Cardiac septum (tissue), 1 donor: Measurements from ENCODE around the gene LAMC3. TPM values are rescaled to one million over a fixed set of nuclear protein-coding genes. Genes with fewer than 3 reads are reported as not detected.
"Not testable (repeated sequence)": the region's sequence is repeated elsewhere in the genome, so short reads cannot be mapped to it uniquely, and the experiment has no call there.

Experiments
- DNase-seq: peaks from one replicate; pipeline ENCODE4 v3.0.0-alpha.2; 2020; ENCODE audit warnings: low spot score
- intact Hi-C: fragments of 100-400 bp; cut with DNase I; formaldehyde crosslinking; loops from one replicate; pipeline ENCODE4 v1.14.0; 2022
- total RNA-seq: library from RNA; stranded (reverse); fragmentation: NEBNext Ultra II Directional; extraction: Animal tissue kit (Norgen Biotek cat#: 25700); gene quantifications from one replicate; pipeline ENCODE4 v1.2.1, GENCODE V29; 2021
- donor health status: DM: no; HTN: no; CAD: no.

Gene LAMC3
- total RNA-seq, 1 donor from 2014 or later, result 0.89 TPM

- intact Hi-C loops, result no loop called here
- no peak for DNase-seq
Measured at GRCh38 chr9:130990306-130990977, 18.5 kb upstream of the LAMC3 start.

DNA sequence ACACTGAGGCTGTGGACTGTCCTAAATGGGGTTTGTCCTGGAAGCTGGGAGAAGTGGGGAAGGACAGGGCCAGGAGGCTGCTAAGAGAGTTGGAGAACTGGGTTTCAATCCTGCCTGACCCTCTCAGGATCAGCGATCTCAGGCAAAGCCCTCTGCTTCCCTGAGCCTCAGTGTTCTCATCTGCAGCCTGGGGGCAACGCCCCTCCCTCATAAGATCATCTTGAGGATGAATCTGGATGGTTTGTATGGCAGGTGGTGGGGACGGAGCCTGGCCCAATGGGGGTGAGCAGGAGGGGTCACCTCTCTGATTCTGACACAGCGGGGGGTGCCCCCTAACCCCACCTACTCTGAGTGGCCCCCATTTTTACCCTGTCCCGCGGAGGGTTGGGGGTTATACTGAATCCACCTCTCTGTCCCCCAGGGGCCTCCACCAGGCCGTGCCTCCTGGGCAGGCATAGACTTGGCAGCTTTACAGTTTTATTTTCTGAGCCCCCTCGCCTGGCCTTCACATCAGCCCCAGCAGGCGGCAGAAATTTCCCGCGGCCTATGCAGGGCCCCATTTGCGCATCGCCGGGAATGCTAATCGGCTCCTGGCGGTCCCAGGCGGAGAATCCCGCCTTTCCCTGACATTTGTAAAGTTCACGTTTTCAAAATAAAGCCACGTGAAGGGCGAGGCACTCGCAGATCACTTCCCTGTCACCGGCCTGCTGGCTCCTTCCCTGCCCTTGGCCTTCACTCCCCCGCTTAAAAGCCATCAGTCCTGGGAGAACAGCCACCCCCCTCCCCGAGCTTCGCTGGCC, 17.8 kb upstream of the LAMC3 start:
- no peak for DNase-seq
- intact Hi-C loops, result no loop called here

DNA sequence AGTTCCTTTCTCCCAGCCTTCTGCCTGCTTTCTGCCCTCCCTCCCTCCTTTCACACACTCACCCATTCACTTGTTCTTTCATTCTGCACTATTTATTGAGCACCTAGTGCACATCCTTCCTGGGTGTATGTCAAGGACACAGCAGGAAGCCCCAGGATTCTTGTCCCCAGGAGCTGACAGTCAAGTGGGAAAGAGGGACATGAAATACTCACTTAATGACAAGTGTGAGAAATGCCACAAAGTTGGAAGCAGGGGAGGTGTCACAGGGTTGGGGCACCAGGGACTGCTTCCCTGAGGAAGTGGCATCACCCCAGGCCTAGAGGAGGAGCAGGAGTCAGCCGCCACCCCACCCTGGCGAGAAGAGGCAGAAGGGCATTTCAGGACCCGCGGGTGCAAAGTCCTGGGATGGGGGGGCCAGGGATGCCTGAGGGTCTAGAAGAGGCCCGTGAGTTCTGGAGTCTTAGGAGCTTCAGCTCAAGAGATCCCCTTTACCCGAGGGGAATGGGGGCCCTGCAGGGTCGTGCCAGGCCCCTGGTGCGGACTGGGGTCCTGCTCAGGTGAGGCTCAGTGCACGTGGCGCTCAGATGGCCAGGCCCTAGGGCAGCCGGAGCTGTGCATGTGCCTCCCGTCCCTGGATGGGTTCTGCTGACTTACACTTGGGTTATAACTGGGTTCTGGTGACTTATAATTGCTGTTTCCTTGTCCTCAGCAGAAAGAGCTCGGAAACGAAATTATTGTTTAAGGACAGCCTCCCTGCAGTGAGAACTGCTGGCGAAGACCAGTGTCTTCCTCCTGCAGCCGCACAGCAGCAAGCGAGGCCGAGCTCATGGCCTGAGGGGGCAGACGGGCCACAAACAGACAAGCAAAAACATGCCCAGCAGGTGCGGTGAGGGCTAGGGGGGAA, 16.9 kb upstream of the LAMC3 start:
- intact Hi-C loops, result no loop called here
- no peak for DNase-seq

DNA sequence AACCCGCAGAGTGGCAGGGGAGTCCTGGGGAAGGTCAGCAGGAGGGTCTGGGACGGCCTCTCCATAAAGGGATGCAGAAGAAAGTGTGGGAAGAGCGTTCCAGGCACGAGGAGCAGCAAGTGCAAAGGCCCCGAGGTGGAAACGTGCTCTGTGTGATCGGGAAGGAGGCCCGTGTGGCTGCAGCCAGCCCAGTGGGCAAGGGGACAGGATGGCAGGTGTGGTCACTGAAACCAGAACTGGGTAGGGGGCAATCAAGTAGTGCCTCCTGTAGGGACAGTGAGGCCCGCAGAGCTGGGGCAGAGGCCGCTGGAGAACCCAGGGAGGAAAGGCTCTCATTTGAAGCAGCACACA, 16.3 kb upstream of the LAMC3 start:
- intact Hi-C loops, result no loop called here

DNA sequence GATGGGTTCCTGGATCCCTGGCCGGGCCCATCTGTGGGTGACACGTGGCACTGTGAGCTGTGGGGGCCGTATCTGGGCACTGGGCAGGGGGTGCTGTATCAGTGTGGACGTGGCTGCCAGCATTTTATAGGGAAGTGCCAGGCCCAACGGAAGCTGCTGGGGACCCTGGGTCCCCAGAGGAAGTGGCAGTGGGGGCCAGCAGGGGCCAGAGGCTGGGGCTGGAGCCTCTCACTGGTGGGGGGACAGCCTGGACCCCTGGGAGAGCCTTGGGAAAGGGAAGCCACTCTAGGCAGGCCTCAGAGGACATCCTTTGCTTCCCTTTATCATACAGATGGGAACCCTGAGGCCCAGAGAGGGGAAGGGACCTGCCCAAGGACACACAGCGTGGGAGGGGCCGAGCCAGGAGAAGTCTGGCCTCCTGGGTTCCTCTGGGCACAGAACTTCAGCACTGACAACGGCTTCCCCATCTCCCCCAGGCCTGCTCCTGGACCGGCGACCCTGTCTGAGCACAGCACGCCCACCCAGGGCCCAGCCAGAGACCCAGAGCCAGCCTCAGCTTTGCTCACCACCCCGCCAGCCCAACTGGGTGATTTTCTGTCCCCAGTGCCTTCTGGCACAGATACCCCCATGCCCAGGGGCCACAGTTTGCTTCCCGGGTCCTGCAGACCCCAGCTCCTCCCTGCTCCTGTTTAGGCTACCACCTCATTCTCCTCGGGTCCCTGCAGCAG, 15.5 kb upstream of the LAMC3 start:
- intact Hi-C loops, result no loop called here
- DNase-seq, result no peak

More for the DNA sequence above, 16.3 kb upstream of the LAMC3 start:
- no peak for DNase-seq

DNA sequence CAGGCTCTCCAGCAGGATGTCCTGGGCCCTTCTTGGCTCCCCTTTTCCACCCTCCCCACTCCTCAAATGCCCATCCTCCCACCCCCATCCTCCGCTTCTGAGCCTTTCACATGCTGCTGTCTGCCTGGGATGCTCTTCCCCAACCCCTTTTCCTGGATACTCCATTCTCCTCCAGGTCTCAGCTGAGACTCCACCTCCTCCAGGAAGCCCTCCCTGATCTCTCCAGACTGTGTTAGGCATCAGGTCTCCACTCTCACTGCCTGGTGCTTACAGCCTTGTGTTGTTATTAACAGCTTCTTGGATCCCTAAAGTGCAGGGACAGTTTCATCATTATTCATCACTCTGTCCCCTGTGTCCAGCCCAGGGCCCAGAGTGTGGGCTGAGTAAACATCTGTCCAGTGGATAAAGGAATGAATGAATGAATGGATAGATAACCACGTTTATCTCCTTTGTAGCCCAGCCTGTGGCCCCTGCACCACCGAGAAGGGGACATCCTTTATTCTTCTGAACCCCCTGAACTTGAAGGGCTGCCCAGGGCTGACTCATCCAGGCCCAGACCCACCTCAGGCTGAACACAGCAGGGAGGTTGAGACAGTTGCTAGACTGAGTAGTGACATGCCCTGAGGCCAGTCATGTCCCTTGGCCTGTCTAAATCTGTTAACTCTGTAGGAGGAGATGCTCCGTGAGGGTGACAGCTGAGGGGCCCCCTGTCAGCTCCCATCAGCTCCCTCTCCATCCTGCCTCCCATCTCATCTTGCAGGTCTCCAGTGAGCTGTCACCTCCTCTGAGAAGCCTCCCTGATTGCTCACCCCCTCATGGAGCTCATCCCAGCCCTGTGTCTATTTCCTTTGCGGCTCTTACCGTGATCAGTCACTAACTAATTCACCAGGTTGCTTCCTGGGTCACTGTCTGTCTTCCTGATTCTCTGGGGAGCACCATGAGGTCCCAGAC, 14.6 kb upstream of the LAMC3 start:
- intact Hi-C loops, result loop anchor here (5.0 kb wide), 1 partner anchor 287 kb away; no protein-coding TSS in a partner anchor
- no peak for DNase-seq

- intact Hi-C loops, result loop anchor here (2.0 to 5.0 kb wide), 2 partner anchors 129 to 288 kb away; no protein-coding TSS in a partner anchor
- no peak for DNase-seq
Measured at GRCh38 chr9:130995086-130996011, 13.6 kb upstream of the LAMC3 start.

GRCh38 chr9:130996205-130996604, 12.8 kb upstream of the LAMC3 start:
- intact Hi-C loops, result loop anchor here (2.0 to 5.0 kb wide), 2 partner anchors 129 to 289 kb away; no protein-coding TSS in a partner anchor
- no peak for DNase-seq

- intact Hi-C loops, result loop anchor here (2.0 to 5.0 kb wide), 2 partner anchors 130 to 290 kb away; no protein-coding TSS in a partner anchor
- DNase-seq, result no peak
Measured at GRCh38 chr9:130996676-130997394, 12.1 kb upstream of the LAMC3 start.

DNA sequence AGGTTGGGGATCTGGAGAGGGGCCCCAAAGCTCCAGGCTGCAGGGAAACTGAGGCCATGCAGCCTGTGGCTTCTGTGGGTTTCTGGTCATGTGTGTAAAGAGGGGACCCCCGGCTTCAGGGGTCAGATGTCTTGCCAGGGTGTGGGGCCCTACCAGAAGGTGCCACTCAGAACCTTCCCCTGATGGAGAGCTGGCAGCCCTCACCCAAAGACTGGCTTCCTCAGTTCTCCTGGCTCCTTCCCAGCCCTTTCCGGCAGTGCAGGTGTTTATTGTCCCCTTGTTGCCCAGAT, 11.6 kb upstream of the LAMC3 start:
- DNase-seq, result no peak

DNA sequence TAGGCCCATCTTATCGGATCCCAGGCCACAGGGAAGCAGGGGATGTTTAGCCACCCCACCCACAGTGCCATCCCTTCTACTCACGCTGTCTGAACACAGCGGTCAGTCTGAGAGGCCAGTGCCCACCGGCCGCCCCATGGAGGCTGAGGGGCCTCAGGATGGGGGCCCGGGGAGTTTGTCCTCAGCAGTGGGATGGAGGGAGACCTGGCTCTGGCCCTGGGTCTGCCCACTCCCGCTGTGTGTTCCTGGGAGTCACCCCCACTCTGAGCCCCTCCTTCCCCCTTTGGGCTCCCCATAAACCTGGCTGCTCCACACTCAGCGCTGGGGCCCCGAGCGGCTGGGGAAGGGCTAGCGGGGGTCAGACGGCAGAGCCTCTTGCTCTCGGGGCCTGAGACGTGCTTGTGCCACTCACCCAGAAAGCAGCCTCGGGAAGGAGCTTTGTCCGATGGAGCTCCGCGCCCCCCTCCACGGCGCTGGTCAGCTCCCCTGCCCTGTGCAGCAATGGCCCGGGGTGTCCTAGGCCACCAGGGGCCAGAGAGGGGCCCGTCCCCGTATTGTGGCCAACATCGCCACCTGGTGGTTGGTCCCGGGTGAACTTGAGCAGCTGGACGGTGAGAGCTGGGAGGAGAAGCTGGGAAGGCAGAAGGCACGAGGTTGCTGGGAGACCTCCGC, 10.9 kb upstream of the LAMC3 start:
- intact Hi-C loops, result loop anchor here (2.0 to 5.0 kb wide), 3 partner anchors 57 to 291 kb away; no protein-coding TSS in a partner anchor

More for the DNA sequence above, 11.6 kb upstream of the LAMC3 start:
- intact Hi-C loops, result loop anchor here (2.0 to 5.0 kb wide), 2 partner anchors 131 to 290 kb away; no protein-coding TSS in a partner anchor

DNA sequence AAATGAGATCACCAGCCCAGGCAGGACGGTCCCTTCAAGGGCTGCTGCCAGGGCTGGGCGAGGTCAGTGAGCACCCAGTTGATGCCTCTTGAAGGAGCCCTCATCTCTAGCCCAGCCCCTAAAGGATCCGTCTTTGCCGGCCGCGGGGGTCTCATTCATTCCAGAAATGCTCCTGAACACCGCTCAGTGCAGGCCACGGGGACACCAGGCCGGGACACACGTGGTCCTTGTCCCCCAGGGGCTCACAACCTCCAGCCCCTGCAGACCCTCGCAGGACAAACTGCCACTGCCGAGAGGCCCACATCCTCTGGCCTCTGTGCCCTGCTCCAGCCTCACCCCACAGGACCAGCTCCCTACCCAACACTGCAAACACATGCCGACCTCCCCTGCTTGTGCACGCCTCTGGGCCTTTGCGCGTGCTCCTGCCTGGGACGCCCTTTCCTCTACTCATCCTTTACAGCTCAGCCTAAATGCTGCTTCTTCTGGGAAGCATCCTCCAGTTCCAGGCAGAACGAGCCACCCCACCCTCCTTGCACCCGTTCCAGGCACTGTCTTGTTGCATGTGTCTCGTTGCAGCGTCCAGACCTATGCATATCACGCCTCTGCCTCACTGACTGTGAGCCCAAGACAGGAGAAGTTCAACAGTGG, 10.3 kb upstream of the LAMC3 start:
- DNase-seq, result no peak
- intact Hi-C loops, result loop anchor here (2.0 to 5.0 kb wide), 2 partner anchors 58 to 291 kb away; no protein-coding TSS in a partner anchor

More for the DNA sequence above, 10.9 kb upstream of the LAMC3 start:
- DNase-seq, result no peak

- intact Hi-C loops, result loop anchor here (2.0 to 5.0 kb wide), 2 partner anchors 58 to 292 kb away; no protein-coding TSS in a partner anchor
- DNase-seq, result no peak
Measured at GRCh38 chr9:130999245-130999623, 9.7 kb upstream of the LAMC3 start.

- intact Hi-C loops, DNase-seq: not testable (repeated sequence)
Measured at GRCh38 chr9:131000526-131000925, 8.4 kb upstream of the LAMC3 start.

DNA sequence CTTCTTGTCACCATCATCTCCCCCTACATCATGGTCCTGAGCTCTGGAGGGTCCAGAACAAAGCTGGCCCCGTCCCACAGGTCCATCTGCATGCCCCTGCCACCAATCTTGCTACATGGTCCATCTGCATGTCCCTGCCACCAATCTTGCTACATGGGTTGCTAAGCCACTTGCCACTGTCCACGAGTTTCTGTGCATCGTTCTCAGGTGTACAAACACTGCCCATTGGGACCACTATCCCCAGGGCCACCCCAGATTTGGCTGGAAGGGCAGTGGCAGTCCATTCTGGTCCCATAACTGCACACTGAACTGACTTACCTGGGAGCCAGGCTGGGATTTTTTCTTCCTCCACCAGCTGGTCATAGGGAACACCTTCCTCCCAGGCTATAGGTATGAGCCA, 8.0 kb upstream of the LAMC3 start:
- intact Hi-C loops, result no loop called here

More for the DNA sequence above, 8.0 kb upstream of the LAMC3 start:
- DNase-seq, result no peak
